GM21717 (cell line): ENCODE data around the gene POLR1E.

Experiments used
- ATAC-seq: cut with Tn5 transposase; IDR thresholded peaks from one replicate; pipeline ENCODE4 v1.9.1; 2021; ENCODE audit warnings: mild to moderate bottlenecking, moderate library complexity; ENCODE audit not compliant: unreplicated experiment

Gene POLR1E

DNA sequence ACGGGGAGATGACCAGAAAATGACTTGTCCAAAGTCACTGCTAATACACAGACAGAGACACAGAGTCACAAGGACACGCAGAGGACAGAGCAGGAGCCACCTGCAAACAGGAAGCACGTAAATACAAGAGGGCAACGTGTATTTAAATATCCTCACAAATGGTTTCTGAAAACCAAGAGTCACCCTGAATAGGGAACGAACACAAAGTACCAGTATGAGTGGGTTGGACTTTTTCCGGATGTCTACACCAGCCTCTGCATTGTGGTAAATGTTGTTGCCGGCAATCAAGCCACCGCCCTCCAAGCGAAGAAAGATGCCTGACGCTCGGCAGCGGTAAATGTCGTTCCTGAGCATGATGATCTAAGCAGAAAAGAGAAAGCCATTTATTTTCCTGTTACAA lies 46.0 kb downstream of the POLR1E start:
- ATAC-seq, result no peak

DNA sequence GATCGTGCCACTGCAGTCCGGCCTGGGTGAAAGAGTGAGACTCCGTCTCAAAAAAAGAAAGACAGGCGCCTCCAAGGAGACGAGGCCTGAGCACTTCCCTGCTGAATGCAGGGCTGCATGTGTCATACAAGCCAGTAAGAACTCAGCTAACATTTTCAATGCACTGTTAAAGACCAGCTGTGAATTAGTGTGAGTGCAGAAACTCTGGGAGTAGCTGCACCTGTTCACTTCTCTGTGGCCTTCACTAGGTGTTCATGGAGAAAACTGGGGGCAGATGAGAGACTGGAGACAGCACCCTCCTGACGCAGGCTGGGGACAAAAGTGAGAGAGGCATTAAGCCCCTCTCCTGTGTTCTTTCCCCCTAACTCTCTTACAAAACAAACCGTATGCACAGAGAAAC lies 48.7 kb downstream of the POLR1E start:
- no peak for ATAC-seq

DNA sequence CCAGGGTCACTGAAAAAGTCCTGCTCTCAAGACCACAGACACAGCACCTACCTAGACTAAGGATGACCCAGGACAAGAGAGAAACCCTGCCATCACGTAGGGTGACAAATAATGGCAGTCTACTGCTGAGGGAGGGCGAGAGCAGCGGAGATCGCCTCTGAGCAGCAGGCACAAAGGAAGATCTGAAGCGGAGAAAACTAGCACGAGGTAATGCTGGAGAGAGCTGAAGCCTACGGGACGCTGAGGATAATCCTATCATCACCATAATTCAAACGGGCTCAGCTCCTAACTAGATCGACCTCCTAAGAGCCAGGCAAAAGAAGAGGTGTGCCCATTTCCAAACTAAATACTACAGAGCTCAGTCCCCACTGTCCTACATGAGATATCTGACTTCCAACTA lies 49.2 kb downstream of the POLR1E start:
- no peak for ATAC-seq

DNA sequence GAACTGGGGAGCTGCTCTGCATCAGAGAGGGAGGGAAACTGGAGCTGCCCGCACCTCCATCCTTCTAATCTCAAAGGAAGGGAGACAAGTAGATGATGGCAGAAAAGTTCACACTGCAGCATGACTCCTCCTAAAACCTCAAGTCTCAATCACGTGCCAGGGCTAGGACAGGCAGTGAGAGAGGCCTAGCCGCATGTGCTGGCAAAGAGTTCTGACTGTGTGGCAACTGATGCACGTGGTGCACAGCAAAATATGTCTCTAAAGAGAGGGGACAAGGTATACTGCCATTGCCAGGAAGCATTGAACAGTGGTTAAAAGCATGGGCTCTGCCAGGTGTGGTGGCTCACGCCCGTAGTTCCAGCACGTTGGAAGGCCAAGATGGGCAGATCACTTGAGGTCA lies 52.4 kb downstream of the POLR1E start:
- no peak for ATAC-seq

DNA sequence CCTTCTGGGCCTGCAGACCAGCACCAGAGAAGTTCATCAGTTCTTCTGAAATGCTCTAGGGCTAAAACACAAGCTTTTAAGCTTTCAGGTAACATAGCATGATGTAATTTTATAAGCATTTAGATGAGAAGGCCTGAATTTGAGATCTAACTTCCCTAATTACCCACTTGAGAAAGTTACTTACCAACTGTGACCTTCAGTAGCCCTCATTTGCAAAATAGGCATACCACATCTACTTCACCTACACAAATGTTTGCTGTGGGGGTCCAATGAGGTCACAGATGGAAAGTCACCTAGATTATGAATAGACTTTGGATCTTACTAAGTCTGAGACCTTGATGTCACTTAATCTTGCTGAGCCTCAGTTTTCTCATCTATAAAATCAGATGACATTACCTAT lies 53.9 kb downstream of the POLR1E start:
- ATAC-seq, result no peak

DNA sequence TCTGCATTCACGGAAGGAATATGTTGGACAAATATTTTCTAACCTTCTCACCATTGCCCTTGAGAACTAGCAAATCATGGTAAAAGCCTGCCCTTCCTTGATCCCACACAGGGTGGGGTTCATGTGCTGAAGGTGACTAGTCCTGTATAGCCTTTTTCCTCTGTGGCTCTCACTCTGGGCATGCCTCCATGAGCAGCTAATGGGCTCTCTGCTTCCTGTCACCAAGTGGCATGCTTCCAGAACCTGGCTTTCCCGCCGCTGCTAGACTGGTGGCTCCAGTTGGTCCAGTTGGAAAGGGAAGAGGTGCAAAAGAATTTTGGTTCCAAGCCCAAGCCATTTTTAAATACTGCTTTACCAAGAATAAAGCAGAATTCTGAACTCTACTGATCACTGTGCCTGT lies 54.9 kb downstream of the POLR1E start:
- ATAC-seq, result no peak

DNA sequence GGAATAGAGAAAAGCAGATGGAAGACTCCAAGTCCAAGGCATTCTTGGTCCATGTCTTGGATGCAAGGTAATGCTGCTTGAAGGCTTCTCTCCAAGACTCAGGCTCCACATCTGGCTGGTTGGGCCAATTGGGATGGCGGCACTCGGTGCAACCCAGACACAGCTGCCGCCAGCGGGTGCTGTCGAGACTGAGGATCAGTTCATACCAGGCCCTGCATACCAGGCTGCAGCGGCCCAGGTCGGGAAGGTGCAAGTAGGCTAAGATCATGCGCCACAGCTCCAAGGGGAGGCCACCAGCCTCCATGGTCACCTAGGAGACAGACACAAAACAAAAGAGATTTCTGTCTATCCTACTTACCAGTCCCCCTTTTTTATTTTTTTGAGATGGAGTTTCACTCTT lies 55.7 kb downstream of the POLR1E start:
- ATAC-seq, result no peak

DNA sequence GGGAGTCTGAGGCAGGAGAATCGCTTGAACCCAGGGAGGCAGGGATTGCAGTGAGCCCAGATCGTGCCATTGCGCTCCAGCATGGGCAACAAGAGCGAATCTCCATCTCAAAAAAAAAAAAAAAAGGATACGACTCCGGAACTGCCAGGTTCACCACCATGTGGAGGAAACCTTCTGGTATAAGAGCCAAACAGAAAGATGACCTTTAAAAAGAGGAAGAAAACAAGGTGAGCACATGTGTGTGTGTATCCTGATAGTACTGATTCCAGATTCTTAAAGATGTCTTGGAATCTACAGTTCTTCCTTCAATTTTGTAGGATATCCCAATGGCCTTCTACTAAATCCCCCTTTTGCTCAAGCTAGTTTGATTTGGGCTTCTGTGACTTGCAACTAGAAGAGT lies 56.7 kb downstream of the POLR1E start:
- ATAC-seq, result no peak

DNA sequence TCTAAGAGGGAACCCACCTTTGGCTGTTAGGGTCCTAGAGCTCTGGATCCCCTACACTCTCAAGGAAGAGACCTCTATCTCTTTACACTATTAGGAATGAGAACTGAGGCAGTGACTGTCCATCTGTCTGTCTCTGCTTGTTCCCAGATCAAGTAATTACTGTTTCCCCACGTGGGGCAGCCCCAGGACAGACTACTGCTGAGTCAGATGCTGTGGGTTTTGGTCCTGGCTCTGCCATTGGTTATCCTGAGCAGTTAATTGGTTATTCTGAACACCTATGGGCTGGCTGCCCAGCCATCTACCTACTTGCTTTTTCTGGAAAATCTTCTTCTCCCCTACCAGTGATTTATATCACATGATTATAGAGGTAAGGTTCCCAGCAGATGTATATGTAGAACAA lies 57.1 kb downstream of the POLR1E start:
- ATAC-seq, result no peak

DNA sequence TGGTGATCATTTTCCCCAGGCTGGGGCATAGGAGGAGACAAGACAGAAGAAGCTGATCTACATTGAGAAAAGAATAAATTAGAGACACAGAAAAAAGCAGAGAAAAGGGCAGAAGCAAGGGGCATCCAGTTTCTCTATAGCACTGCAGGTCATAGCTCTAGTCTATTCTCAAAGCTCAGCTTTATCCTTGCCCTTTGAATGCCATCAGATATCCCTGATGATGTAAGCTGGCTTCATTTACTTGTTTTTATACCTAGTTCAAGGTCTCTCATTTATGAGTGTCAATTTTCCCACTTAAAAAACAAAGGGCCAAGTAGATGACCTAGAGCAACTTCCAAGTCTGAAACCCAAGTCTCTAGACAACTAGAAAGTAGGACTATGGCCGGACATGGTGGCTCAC lies 57.7 kb downstream of the POLR1E start:
- no peak for ATAC-seq

DNA sequence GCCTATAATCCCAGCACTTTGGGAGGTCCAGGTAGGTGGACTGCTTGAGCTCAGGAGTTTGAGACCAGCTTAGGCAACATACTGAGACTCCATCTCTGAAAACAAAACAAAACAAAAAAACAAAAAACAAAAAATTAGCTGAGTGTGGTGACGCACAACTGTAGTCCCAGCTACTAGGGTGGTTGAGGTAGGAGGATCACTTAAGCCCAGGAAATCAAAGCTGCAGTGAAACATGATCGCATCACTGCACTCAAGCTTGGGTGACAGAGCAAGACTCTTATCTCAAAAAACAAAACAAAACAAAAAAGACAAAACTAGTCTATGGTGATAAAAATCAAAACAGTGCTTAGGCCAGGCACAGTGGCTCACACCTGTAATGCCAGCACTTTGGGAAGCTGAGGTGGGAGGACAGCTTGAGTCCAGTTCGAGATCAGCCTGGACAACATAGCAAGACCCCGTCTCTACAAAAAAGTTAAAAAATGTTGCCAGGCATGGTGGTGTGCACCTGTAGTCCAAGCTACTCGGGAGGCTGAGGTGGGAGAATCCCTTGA lies 61.7 kb downstream of the POLR1E start:
- no peak for ATAC-seq

DNA sequence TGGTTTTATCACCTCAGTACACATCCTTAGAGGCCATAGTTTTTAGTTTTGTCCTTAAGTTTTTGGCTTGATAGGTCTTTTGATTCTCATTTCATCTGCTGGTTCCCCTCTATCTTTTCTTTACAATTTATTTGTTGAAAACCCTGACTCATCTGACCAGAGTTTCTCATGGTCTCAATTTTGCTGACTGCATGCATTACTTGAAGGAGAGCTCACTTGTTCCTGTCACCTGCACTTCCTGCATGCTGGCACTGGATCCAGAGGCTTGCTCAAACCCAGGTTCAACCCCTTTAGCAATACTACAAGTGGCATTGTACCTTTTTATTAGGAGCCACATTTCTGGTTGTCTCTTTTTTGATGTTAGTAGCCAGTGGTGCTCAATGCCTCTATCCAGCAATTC lies 63.8 kb downstream of the POLR1E start:
- no peak for ATAC-seq

DNA sequence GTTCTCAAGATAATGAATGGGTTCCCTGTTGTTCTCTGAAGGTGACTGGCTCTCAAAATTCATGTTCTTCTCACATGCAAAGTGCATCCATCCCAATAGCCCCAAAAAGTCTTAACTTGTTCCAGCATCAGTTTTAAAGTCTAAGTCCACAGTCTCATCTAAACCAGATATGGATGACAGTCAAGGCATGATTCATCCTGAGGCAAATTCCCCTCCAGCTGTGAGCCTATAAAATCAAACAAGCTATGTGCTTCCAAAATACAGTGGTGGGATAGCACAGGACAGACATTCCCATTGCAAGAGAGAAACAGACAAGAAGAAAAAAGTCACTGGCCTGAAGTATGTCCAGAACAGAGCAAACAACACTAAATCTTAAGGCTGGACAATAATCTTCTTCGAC lies 65.0 kb downstream of the POLR1E start:
- no peak for ATAC-seq

DNA sequence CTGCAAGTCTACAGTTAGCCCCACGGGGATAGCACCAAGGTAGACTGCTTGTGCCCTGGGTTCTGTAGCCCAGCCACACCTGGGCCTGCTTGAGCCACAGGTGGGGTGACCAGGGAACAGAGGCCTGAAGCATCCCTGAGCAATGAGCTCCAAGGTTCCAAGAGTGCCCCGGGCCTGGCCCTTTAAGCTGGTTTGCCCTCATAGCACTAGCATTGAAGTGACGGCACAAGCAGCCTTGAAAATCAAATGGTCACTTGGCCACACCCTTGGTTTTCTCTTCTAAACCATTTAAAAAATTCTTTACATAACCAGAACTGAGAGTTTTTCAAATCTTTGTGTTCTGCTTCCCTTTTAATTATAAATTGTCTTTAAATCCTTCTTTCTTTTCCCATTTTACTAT lies 65.7 kb downstream of the POLR1E start:
- ATAC-seq, result no peak

DNA sequence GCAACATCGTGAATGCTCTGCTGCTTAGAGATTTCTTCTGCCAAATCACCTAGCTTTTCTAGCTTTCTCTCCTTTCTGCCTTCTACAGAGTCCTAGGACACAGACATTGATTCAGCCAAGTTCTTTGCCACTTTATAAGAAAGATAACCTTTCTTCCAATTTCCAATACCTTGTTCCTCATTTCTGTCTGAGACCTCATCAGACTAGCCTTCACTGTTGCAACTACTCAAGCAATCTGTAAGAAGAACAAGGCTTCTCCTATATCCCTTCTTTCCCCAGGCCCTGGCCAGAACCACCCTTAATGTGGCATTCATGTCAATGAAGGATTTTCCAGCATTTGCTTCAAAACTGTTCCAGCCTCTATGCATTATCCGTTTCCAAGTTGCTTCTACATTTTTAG lies 66.1 kb downstream of the POLR1E start:
- ATAC-seq, result no peak
